ENCODE data around the gene UQCC2. TPM values are rescaled to one million over a fixed set of nuclear protein-coding genes. Genes with fewer than 3 reads are reported as not detected.

UQCC2 gene
- total RNA-seq, 6 experiments from 2014 or later = 109 to 167 (median 140) TPM

- Mint-ChIP-seq H3K9me3 (no peaks in the 10 kb centered on the region), H3K27ac (peak overlapping the region; percentile 96), H3K4me3 (peak overlapping the region; percentile 48), H3K27me3 (ENCODE audit: insufficient read depth) (no peaks in the 10 kb centered on the region; the same call in 1 of the 2 replicates), H3K36me3 (ENCODE audit: low read depth) (peaks cover 25% of the 10 kb centered on the region), H3K4me1 (ENCODE audit: low read depth) (peaks cover 69% of the 10 kb centered on the region)
- DNase-seq = no peak
- no peak for TF ChIP-seq CTCF (IDR thresholded peaks at IDR 0.05)
Observed at GRCh38 chr6:33694977-33695376, 16.5 kb downstream of the UQCC2 start.

- Mint-ChIP-seq H3K27ac (peak overlapping the region; percentile 96), H3K4me1 (ENCODE audit: low read depth) (peaks cover 71% of the 10 kb centered on the region), H3K4me3 (peak overlapping the region; percentile 48), H3K27me3 (ENCODE audit: insufficient read depth) (peaks cover 2% of the 10 kb centered on the region), H3K36me3 (ENCODE audit: low read depth) (peaks cover 29% of the 10 kb centered on the region), H3K9me3 (no peaks in the 10 kb centered on the region)
- no peak for TF ChIP-seq CTCF (IDR thresholded peaks at IDR 0.05)
- peak; percentile 73 for DNase-seq
Observed at GRCh38 chr6:33694401-33694931, 17.0 kb downstream of the UQCC2 start.

GRCh38 chr6:33693186-33694105 lies 18.1 kb downstream of the UQCC2 start:
- peak overlapping the region; percentile 96 for H3K27ac Mint-ChIP-seq
- no peak for DNase-seq
- H3K4me3 Mint-ChIP-seq = peak overlapping the region; percentile 48

GRCh38 chr6:33692760-33693158 lies 18.7 kb downstream of the UQCC2 start:
- H3K4me1 Mint-ChIP-seq (ENCODE audit: low read depth) = peaks cover 72% of the 10 kb centered on the region
- TF ChIP-seq CTCF (IDR thresholded peaks at IDR 0.05) = no peak

More at GRCh38 chr6:33693186-33694105, 18.1 kb downstream of the UQCC2 start:
- Mint-ChIP-seq H3K4me1 (ENCODE audit: low read depth) (peaks cover 72% of the 10 kb centered on the region), H3K9me3 (no peaks in the 10 kb centered on the region), H3K36me3 (ENCODE audit: low read depth) (peaks cover 34% of the 10 kb centered on the region), H3K27me3 (ENCODE audit: insufficient read depth) (peaks cover 2% of the 10 kb centered on the region)
- no peak for TF ChIP-seq CTCF (IDR thresholded peaks at IDR 0.05)

GRCh38 chr6:33692078-33692759 lies 19.3 kb downstream of the UQCC2 start:
- DNase-seq = peak; percentile 64
- peaks cover 68% of the 10 kb centered on the region for H3K4me1 Mint-ChIP-seq (ENCODE audit: low read depth)
- peak overlapping the region; percentile 96 for H3K27ac Mint-ChIP-seq
- no peak for TF ChIP-seq CTCF (IDR thresholded peaks at IDR 0.05)
- peaks cover 29% of the 10 kb centered on the region for H3K36me3 Mint-ChIP-seq (ENCODE audit: low read depth)
- peak overlapping the region; percentile 47; the same call in 1 of the 2 replicates for H3K4me3 Mint-ChIP-seq
- no peaks in the 10 kb centered on the region for H3K9me3 Mint-ChIP-seq
- H3K27me3 Mint-ChIP-seq (ENCODE audit: insufficient read depth) = peaks cover 2% of the 10 kb centered on the region

More at GRCh38 chr6:33692760-33693158, 18.7 kb downstream of the UQCC2 start:
- peak; percentile 89 for DNase-seq
- Mint-ChIP-seq H3K9me3 (no peaks in the 10 kb centered on the region), H3K27ac (peak overlapping the region; percentile 96), H3K36me3 (ENCODE audit: low read depth) (peaks cover 33% of the 10 kb centered on the region), H3K27me3 (ENCODE audit: insufficient read depth) (peaks cover 2% of the 10 kb centered on the region), H3K4me3 (peak overlapping the region; percentile 47; the same call in 1 of the 2 replicates)
